GM12878 (cell line): ENCODE measurements around the gene EFCAB11. TPM values are rescaled to one million over a fixed set of nuclear protein-coding genes. Genes with fewer than 3 reads are reported as not detected.

Experiments
- ATAC-seq: fragments of 200-7000 bp; cut with Tn5 transposase; 3 replicates; pipeline ENCODE4 v1.9.1; 2020; ENCODE audit warnings: mild to moderate bottlenecking, moderate library complexity
- BruUV-seq: library from RNA; stranded (reverse); fragments of 400-500 nt; replicated peaks from 2 replicates; lab custom pipeline; 2021; lab: Mats Ljungman, UMichigan
- CTCF ChIA-PET: fragments of 300-600 bp; sonication (Branson Sonifier 250); formaldehyde crosslinking; extraction: SDS; loops from one replicate; lab custom pipeline; 2021; ENCODE audit warnings: inconsistent platforms; lab: Yijun Ruan, JAX
- POLR2A ChIA-PET: fragments of 350-600 bp; formaldehyde crosslinking; extraction: SDS; loops from one replicate; lab custom pipeline; 2021; ENCODE audit warnings: inconsistent platforms; lab: Charles Lee
- RAD21 ChIA-PET: fragments of 300-600 bp; sonication (Branson Sonifier 250); formaldehyde crosslinking; loops from one replicate; lab custom pipeline; 2023; ENCODE audit warnings: antibody characterized with exemption; ENCODE audit not compliant: unreplicated experiment; lab: Charles Lee
- SMC1A ChIA-PET: fragments of 300-600 bp; sonication (Branson Sonifier 250); formaldehyde crosslinking; loops from one replicate; lab custom pipeline; 2023; ENCODE audit not compliant: unreplicated experiment, uncharacterized antibody; lab: Charles Lee
- DNase-seq: peaks from one replicate; pipeline ENCODE4 v3.0.0-alpha.2; 2011; ENCODE audit warnings: low read depth, low spot score
- FAIRE-seq: peaks from 3 replicates; lab custom pipeline; 2011; peaks lifted over from hg19 to GRCh38; lab: Jason Lieb, UNC
- H2AFZ ChIP-seq: 2 replicates; pipeline ENCODE4 v1.6.0; 2011; ENCODE audit warnings: low read depth, low read length, control low read depth; ENCODE audit not compliant: control insufficient read depth
- H3K27ac ChIP-seq: 2 replicates; pipeline ENCODE4 v1.5.1; 2011; ENCODE audit warnings: control low read depth; ENCODE audit not compliant: control insufficient read depth, insufficient read depth
- H3K27me3 ChIP-seq, 2 experiments: replicated peaks in 1 of 2; 2 replicates each; pipeline versions ENCODE4 v1.6.0 to v1.6.1; 2011; ENCODE audit warnings: low read length in 1 of 2; ENCODE audit not compliant: control insufficient read depth in 2 of 2, insufficient read depth in 2 of 2
- H3K36me3 ChIP-seq, 2 experiments: 2 replicates each; pipeline ENCODE4 v1.5.1; 2011; ENCODE audit warnings: low read length in 1 of 2; ENCODE audit not compliant: control insufficient read depth in 2 of 2, insufficient read depth in 2 of 2
- H3K4me1 ChIP-seq: 2 replicates; pipeline ENCODE4 v1.6.1; 2011; ENCODE audit warnings: mild to moderate bottlenecking, low read length, moderate library complexity, mixed read lengths; ENCODE audit not compliant: control insufficient read depth, insufficient read depth
- H3K4me2 ChIP-seq: 2 replicates; pipeline ENCODE4 v1.6.0; 2011; ENCODE audit warnings: control low read depth; ENCODE audit not compliant: control insufficient read depth, insufficient read depth
- H3K4me3 ChIP-seq: fragments of 200-600 bp; sonication (generic); 2 replicates; pipeline ENCODE4 v1.5.1; 2016
- H3K79me2 ChIP-seq: 2 replicates; pipeline ENCODE4 v1.6.0; 2011; ENCODE audit warnings: low read length; ENCODE audit not compliant: control insufficient read depth, insufficient read depth
- H3K9ac ChIP-seq: 2 replicates; pipeline ENCODE4 v1.8.0; 2011; ENCODE audit warnings: low read length, control low read depth, mixed read lengths; ENCODE audit not compliant: control insufficient read depth, insufficient read depth
- H3K9me3 ChIP-seq: replicated peaks from 3 replicates; pipeline ENCODE4 v1.5.1; 2011; ENCODE audit warnings: mild to moderate bottlenecking, low read length; ENCODE audit not compliant: control insufficient read depth, insufficient read depth
- H4K20me1 ChIP-seq: 2 replicates; pipeline ENCODE4 v1.6.0; 2011; ENCODE audit not compliant: control insufficient read depth, insufficient read depth
- ATF7 ChIP-seq: fragments of 450-650 bp; IDR thresholded peaks from 2 replicates; pipeline ENCODE4 v1.6.1; 2016; ENCODE audit warnings: low read depth, mild to moderate bottlenecking
- CHD2 ChIP-seq: IDR thresholded peaks from 2 replicates; pipeline ENCODE4 v1.6.1; 2011; ENCODE audit warnings: low read depth, low read length, improper control_type of control experiment, borderline replicate concordance
- STAT3 ChIP-seq: IDR thresholded peaks from 2 replicates; pipeline ENCODE4 v1.6.1; 2011; ENCODE audit warnings: low read depth, low read length, improper control_type of control experiment
- USF2 ChIP-seq: IDR thresholded peaks from 2 replicates; pipeline ENCODE4 v1.6.1; 2011; ENCODE audit warnings: low read depth, low read length, improper control_type of control experiment, borderline replicate concordance
- YBX1 ChIP-seq: fragments of 450-650 bp; IDR thresholded peaks from 2 replicates; pipeline ENCODE4 v1.6.1; 2016; ENCODE audit warnings: antibody characterized with exemption
- YY1 ChIP-seq: IDR thresholded peaks from 2 replicates; pipeline ENCODE4 v1.6.1; 2011; ENCODE audit warnings: low read depth, mild to moderate bottlenecking, low read length
- ZBTB40 ChIP-seq: fragments of 450-650 bp; IDR thresholded peaks from 2 replicates; pipeline ENCODE4 v1.6.1; 2016; ENCODE audit warnings: mild to moderate bottlenecking, moderate library complexity, borderline replicate concordance
- WGBS: methylation state at CpG from one replicate; pipeline ENCODE4 v1.1.6; 2016; ENCODE audit warnings: low lambda C conversion rate; ENCODE audit not compliant: insufficient replicate concordance, insufficient coverage; ENCODE audit errors: missing lambda C conversion rate; 5-methylcytosine and 5-hydroxymethylcytosine counted together
- in situ Hi-C: fragments of 300-500 bp; cut with MboI; formaldehyde crosslinking; loops from 9 replicates; pipeline ENCODE4 v1.14.3; 2018; ENCODE audit warnings: mixed read lengths
- intact Hi-C: fragments of 100-400 bp; cut with micrococcal nuclease; formaldehyde crosslinking; loops from one replicate; pipeline ENCODE4 v1.14.2; 2022; ENCODE audit not compliant: unreplicated experiment
- polyA plus RNA-seq, 11 experiments: library from polyadenylated mRNA; depleted of rRNA in 4 of 11; unstranded in 6 of 11; stranded (reverse) in 5 of 11; fragments of >200 nt; fragmentation: Nextera tagmentation in 4 of 11; fragmentation: Illumina TruSeq in 1 of 11; extraction: Ambion mirVana in 4 of 11; extraction: Trizol in 1 of 11; gene quantifications; 1 replicate in 1 of 11; 2 replicates in 10 of 11; pipeline versions ENCODE4 v1.2.1 to v1.2.3, GENCODE V29; 2011 to 2016; ENCODE audit warnings: inconsistent platforms in 2 of 11, missing spikeins in 2 of 11, low read depth in 1 of 11
- total RNA-seq, 4 experiments: library from RNA; depleted of rRNA in 3 of 4; stranded (reverse); fragments of >200 nt in 3 of 4; fragmentation: Illumina TruSeq in 1 of 4; extraction: Trizol in 1 of 4; gene quantifications; 2 replicates each; pipeline versions ENCODE4 v1.2.1 to v1.2.3, GENCODE V29; 2013 to 2021
- TF ChIP-seq, protein P1 (sequence below): fragments of 450-650 bp; IDR thresholded peaks from 2 replicates; pipeline ENCODE4 v1.6.1; 2018; ENCODE audit warnings: mild to moderate bottlenecking, low read depth, moderate library complexity; ENCODE audit not compliant: partially characterized antibody
- TF ChIP-seq, protein P2 (sequence below): fragments of 150-350 bp; IDR thresholded peaks from 2 replicates; pipeline ENCODE4 v1.6.1; 2014; ENCODE audit warnings: mild to moderate bottlenecking, low read depth, low read length
- TF ChIP-seq, protein P3 (sequence below): fragments of 450-650 bp; IDR thresholded peaks from 2 replicates; pipeline ENCODE4 v1.6.1; 2017; ENCODE audit warnings: antibody characterized with exemption, mild to moderate bottlenecking, moderate library complexity

The EFCAB11 gene
- total and polyA plus RNA-seq, 10 of the 15 experiments (the other 5 are each of a cell fraction or from before 2014, with no cell fraction given) = 8.6 to 37.4 (median 18.0) TPM

- TF ChIP-seq, protein P1, sequence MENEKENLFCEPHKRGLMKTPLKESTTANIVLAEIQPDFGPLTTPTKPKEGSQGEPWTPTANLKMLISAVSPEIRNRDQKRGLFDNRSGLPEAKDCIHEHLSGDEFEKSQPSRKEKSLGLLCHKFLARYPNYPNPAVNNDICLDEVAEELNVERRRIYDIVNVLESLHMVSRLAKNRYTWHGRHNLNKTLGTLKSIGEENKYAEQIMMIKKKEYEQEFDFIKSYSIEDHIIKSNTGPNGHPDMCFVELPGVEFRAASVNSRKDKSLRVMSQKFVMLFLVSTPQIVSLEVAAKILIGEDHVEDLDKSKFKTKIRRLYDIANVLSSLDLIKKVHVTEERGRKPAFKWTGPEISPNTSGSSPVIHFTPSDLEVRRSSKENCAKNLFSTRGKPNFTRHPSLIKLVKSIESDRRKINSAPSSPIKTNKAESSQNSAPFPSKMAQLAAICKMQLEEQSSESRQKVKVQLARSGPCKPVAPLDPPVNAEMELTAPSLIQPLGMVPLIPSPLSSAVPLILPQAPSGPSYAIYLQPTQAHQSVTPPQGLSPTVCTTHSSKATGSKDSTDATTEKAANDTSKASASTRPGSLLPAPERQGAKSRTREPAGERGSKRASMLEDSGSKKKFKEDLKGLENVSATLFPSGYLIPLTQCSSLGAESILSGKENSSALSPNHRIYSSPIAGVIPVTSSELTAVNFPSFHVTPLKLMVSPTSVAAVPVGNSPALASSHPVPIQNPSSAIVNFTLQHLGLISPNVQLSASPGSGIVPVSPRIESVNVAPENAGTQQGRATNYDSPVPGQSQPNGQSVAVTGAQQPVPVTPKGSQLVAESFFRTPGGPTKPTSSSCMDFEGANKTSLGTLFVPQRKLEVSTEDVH = no peak
- TF ChIP-seq STAT3 (no peak), CHD2 (no peak)
- TF ChIP-seq, protein P2, sequence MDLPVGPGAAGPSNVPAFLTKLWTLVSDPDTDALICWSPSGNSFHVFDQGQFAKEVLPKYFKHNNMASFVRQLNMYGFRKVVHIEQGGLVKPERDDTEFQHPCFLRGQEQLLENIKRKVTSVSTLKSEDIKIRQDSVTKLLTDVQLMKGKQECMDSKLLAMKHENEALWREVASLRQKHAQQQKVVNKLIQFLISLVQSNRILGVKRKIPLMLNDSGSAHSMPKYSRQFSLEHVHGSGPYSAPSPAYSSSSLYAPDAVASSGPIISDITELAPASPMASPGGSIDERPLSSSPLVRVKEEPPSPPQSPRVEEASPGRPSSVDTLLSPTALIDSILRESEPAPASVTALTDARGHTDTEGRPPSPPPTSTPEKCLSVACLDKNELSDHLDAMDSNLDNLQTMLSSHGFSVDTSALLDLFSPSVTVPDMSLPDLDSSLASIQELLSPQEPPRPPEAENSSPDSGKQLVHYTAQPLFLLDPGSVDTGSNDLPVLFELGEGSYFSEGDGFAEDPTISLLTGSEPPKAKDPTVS = no peak
These were observed 174.8 kb downstream of the EFCAB11 start (continued) for GRCh38 chr14:89779707-89780106.

DNA sequence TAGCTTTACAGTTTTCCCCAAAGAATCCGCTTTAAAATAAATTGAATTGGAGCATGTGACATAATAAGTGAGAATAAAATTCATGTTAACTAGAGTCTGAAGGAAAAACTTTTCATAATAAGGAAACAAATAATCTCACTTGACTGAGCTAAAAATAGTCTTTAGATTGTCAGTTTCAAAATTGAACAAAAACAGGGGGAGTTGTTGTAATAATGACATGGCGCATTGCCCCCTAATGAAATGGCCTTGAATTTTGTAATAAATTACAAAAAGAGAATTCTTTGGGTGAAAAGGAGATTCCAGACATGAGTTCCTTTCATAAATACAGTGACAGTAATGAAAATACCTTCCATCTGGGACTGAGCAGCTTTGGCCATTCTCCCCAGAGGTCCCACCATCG is 178.6 kb downstream of the EFCAB11 start:
- no TSS peak for BruUV-seq
- ChIA-PET RAD21 (no interaction called here), POLR2A (no interaction called here), CTCF (interaction anchor here (0.8 kb wide), 1 partner anchor 13 kb away, joined by 3 read pairs; no protein-coding TSS in a partner anchor), SMC1A (interaction anchor here (1.1 to 1.7 kb wide), 2 partner anchors 14 to 735 kb away, joined by 3 to 4 read pairs; no protein-coding TSS in a partner anchor)
- no peaks in the 10 kb centered on the region for H3K9me3 ChIP-seq
- H3K36me3 ChIP-seq = no peaks in the 10 kb centered on the region
- in situ Hi-C loops (no loop called here), intact Hi-C loops (no loop called here)
- H3K4me3 ChIP-seq = no peak overlapping the region
- ATAC-seq (no peak), FAIRE-seq (no peak), DNase-seq (no peak)
- no peaks in the 10 kb centered on the region for H3K79me2 ChIP-seq
- H2AFZ ChIP-seq = no peak overlapping the region
- H4K20me1 ChIP-seq = no peaks in the 10 kb centered on the region
- no peak overlapping the region for H3K9ac ChIP-seq
- H3K4me1 ChIP-seq = peaks cover 24% of the 10 kb centered on the region
- 99% methylated on average over 3 of the region's 3 CpGs for WGBS
- no peak overlapping the region for H3K27ac ChIP-seq
- no peaks in the 10 kb centered on the region for H3K27me3 ChIP-seq
- no peak overlapping the region for H3K4me2 ChIP-seq
- TF ChIP-seq, protein P3, sequence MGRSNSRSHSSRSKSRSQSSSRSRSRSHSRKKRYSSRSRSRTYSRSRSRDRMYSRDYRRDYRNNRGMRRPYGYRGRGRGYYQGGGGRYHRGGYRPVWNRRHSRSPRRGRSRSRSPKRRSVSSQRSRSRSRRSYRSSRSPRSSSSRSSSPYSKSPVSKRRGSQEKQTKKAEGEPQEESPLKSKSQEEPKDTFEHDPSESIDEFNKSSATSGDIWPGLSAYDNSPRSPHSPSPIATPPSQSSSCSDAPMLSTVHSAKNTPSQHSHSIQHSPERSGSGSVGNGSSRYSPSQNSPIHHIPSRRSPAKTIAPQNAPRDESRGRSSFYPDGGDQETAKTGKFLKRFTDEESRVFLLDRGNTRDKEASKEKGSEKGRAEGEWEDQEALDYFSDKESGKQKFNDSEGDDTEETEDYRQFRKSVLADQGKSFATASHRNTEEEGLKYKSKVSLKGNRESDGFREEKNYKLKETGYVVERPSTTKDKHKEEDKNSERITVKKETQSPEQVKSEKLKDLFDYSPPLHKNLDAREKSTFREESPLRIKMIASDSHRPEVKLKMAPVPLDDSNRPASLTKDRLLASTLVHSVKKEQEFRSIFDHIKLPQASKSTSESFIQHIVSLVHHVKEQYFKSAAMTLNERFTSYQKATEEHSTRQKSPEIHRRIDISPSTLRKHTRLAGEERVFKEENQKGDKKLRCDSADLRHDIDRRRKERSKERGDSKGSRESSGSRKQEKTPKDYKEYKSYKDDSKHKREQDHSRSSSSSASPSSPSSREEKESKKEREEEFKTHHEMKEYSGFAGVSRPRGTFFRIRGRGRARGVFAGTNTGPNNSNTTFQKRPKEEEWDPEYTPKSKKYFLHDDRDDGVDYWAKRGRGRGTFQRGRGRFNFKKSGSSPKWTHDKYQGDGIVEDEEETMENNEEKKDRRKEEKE = no peak
- TF ChIP-seq YY1 = no peak
- no peak for TF ChIP-seq YBX1
- TF ChIP-seq ZBTB40 = no peak
- no peak for TF ChIP-seq ATF7
- no peak for TF ChIP-seq USF2
